ENCODE results near the gene CRYAB. TPM values are rescaled to one million over a fixed set of nuclear protein-coding genes. Genes with fewer than 3 reads are reported as not detected.
A peak's percentile ranks its signal among the peaks of the same experiment; 100 is the strongest.

Gene CRYAB
- total RNA-seq, 1 donor from 2014 or later, result 288 TPM

DNA sequence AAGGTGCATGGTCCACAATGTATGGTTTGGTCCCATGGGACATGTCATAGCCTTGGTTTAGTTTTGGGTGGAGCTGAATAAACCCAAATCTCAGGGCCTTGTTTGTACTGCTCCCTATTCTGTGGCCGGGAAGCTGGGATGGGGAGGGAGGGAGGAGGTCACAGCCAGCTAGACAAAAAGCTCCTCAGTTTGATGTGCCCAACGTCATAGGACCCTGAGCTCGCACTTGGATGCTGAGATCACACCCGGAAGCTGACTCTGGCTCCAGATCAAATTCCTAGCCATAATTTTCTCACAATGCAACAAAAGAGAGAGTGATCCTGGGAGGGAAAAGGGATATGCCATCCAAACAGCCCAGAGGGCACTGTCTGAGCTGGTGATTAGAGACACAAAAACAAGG, 2.4 kb upstream of the CRYAB start:
- Histone ChIP-seq H3K27me3 (no peaks in the 10 kb centered on the region), H3K36me3 (peaks cover 5 to 15% of the 10 kb centered on the region in 2 donors), H3K4me1 (peaks cover 0 to 15% of the 10 kb centered on the region in 2 donors), H3K4me3 (peak overlapping the region; percentile 66 to 88), H3K27ac (peak overlapping the region; percentile 98 to 99), H3K9me3 (no peaks in the 10 kb centered on the region)
- DNase-seq (ENCODE audit: low spot score in 2 of 2), result peak in 1 of 2 donors; percentile 85
- TF ChIP-seq, protein P1, sequence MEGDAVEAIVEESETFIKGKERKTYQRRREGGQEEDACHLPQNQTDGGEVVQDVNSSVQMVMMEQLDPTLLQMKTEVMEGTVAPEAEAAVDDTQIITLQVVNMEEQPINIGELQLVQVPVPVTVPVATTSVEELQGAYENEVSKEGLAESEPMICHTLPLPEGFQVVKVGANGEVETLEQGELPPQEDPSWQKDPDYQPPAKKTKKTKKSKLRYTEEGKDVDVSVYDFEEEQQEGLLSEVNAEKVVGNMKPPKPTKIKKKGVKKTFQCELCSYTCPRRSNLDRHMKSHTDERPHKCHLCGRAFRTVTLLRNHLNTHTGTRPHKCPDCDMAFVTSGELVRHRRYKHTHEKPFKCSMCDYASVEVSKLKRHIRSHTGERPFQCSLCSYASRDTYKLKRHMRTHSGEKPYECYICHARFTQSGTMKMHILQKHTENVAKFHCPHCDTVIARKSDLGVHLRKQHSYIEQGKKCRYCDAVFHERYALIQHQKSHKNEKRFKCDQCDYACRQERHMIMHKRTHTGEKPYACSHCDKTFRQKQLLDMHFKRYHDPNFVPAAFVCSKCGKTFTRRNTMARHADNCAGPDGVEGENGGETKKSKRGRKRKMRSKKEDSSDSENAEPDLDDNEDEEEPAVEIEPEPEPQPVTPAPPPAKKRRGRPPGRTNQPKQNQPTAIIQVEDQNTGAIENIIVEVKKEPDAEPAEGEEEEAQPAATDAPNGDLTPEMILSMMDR (IDR thresholded peaks at IDR 0.05), result no peak
- intact Hi-C loops (cut with DNase I), result loop anchor here (1.0 to 2.0 kb wide), 3 partner anchors 12 to 181 kb away; no protein-coding TSS in a partner anchor

DNA sequence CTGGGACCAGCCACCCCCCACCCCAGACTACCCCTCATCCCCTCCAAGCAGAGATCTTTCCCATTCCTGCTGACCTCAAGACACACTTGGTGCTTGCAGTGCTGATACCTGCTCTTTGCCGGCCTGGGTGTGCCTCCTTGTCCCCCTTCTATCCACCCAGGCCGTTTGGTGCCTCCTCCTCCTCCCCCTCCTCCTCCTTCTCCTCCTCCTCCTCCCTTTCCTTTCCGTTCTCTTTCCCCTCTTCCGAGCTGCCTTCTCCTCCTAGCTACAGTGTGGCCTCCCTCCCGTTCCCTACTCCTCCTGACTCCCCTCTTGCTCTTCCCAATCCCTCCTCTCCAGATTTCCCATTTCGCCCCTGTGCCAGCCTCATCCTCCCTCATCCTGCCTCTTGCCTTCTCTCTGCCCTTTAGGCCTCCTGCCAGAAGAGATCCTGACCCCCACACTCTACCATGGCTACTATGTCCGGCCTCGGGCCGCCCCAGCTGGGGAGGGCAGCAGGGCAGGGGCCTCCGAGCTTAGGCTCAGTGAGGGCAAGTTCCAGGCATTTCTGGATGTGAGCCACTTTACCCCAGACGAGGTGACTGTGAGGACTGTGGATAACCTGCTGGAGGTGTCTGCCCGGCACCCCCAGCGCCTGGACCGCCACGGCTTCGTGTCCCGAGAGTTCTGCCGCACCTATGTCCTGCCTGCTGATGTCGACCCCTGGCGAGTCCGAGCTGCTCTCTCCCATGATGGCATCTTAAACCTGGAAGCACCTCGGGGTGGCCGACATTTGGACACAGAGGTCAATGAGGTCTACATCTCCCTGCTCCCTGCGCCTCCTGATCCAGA, 1.7 kb upstream of the CRYAB start:
- Histone ChIP-seq H3K9me3 (no peaks in the 10 kb centered on the region), H3K27ac (peak overlapping the region; percentile 98 to 99), H3K4me1 (peaks cover 0 to 15% of the 10 kb centered on the region in 2 donors), H3K4me3 (peak overlapping the region; percentile 66 to 88), H3K36me3 (peaks cover 5 to 22% of the 10 kb centered on the region in 2 donors), H3K27me3 (no peaks in the 10 kb centered on the region)
- TF ChIP-seq, protein P1 (IDR thresholded peaks at IDR 0.05), result no peak
- intact Hi-C loops (cut with DNase I), result loop anchor here (2.0 kb wide), 1 partner anchor 32 kb away; no protein-coding TSS in a partner anchor
- no peak for DNase-seq (ENCODE audit: low spot score in 2 of 2)

DNA sequence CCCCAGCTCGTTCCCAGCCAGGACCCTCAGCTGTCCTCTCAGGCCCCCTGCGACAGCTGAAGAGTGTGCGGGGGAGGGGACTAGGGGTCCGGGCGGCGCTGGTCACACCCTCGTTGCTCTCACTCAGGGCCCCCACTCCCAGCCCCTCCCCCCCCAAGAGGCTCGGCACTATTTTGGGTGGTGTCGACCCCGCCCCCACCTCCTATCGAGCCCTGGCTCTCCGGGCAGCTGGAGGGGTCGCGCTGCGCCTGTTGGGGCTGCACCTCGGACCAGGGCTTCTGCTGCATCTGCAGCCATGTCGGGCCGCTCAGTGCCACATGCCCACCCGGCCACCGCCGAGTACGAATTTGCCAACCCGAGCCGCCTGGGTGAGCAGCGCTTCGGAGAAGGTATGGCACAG, 965 bp upstream of the CRYAB start, which contains the start of gene HSPB2:
Gene HSPB2 (plus strand): TSS at position 200 of the 400 bp plus-strand sequence. CDS start 96 bp downstream, at position 296.
- H3K27ac ChIP-seq, result peak within 1 kb of the TSS; percentile 98 to 99
- peak in 1 of 2 donors; percentile 71 for DNase-seq (ENCODE audit: low spot score in 2 of 2)
- H3K4me3 ChIP-seq, result peak within 1 kb of the TSS; percentile 66 to 88
- intact Hi-C loops (cut with DNase I), result loop anchor here (1.0 to 2.0 kb wide), 3 partner anchors 11 to 65 kb away; no protein-coding TSS in a partner anchor
- peaks cover 8 to 29% of the 10 kb centered on the region in 2 donors for H3K36me3 ChIP-seq
- H3K4me1 ChIP-seq, result peaks cover 0 to 15% of the 10 kb centered on the region in 2 donors
- TF ChIP-seq, protein P1 (IDR thresholded peaks at IDR 0.05), result no peak
- no peaks in the 10 kb centered on the region for H3K27me3 ChIP-seq
- no peaks in the 10 kb centered on the region for H3K9me3 ChIP-seq

DNA sequence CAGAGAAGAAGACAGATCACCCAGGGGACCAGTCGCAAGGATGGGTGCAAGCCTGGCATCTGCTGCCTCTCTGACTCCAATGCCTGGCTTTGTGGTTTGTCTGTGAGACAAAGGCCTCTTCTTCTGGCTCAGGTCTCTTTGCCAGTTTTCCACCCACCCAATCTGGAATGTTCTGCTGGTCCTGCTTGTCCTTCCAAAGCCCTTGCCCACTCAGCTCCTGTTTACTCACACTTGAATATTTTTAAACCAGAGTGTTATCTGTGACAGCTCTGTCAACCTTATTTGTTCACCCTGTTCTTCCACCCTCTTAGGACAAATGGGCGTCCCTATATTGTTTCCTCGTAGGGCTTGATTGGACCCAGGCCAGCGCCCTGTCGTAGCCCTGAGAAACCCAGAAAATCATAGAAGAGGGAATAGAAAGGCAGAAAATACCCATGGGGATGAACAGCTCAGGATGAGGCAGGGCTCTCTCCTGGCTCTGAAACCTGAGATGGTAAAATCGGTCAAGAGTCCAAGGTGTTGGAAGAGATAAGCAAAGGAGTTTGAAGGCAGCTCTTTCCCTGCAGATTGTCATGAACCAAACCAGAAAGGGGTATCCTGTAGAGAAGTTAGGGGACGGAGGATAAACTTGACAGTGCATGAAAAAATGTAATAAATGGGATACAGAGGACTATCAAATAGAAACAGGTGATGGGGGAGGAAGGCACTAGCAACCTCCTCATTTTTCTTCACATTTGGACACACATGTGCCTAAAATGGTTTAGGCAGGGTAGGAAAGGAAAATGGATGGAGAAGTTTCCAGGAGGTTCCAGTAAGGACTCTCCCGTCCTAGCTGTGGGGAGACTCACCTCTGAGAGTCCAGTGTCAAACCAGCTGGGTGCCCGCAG, 651 bp downstream of the CRYAB start:
- Histone ChIP-seq H3K27ac (peak overlapping the region; percentile 98 to 99), H3K9me3 (no peaks in the 10 kb centered on the region), H3K4me1 (peaks cover 0 to 9% of the 10 kb centered on the region in 2 donors), H3K36me3 (peaks cover 8 to 30% of the 10 kb centered on the region in 2 donors), H3K4me3 (peak overlapping the region; percentile 62 to 88), H3K27me3 (no peaks in the 10 kb centered on the region)
- intact Hi-C loops (cut with DNase I), result loop anchor here (1.0 to 2.0 kb wide), 3 partner anchors 16 to 40 kb away; partner anchors contain the start of genes ALG9, CFAP68 and FDXACB1
- TF ChIP-seq, protein P1 (IDR thresholded peaks at IDR 0.05), result no peak
- DNase-seq (ENCODE audit: low spot score in 2 of 2), result no peak

DNA sequence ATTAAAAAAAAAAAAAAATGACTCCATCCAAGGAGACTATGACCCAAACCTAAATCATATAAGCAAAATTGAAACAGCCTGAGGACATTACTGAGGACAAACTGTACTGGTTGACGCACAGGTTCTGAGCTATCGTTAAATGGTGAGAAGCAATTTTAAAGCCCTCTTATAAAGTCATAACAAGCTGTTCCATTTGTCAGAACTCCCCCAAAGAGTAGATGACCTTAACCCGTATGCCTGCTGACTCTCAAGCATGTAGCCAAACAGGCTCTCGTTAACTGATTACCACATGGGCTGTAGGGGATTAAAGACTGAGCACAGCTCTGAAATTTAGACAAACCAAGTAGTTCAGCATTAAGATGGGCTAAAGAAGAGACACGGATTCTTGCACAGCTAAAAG, 2.2 kb downstream of the CRYAB start:
- DNase-seq (ENCODE audit: low spot score in 2 of 2), result no peak
- peaks cover 8 to 30% of the 10 kb centered on the region in 2 donors for H3K36me3 ChIP-seq
- peak overlapping the region; percentile 98 to 99 for H3K27ac ChIP-seq
- H3K4me3 ChIP-seq, result peak overlapping the region; percentile 62 to 88
- no peaks in the 10 kb centered on the region for H3K27me3 ChIP-seq
- H3K4me1 ChIP-seq, result peaks cover 0 to 4% of the 10 kb centered on the region in 2 donors
- TF ChIP-seq, protein P1 (IDR thresholded peaks at IDR 0.05), result no peak
- H3K9me3 ChIP-seq, result no peaks in the 10 kb centered on the region
- intact Hi-C loops (cut with DNase I), result no loop called here
